ENCODE results near the gene PITPNM1. TPM values are rescaled to one million over a fixed set of nuclear protein-coding genes. Genes with fewer than 3 reads are reported as not detected.

The PITPNM1 gene
- total and polyA plus RNA-seq, 9 donors, result 3.1 to 77.2 (median 6.1) TPM

GRCh38 chr11:67528376-67528775 lies 23.2 kb upstream of the PITPNM1 start:
- TF ChIP-seq POLR2A (IDR thresholded peaks at IDR 0.05) (no peak), EP300 (IDR thresholded peaks at IDR 0.05) (no peak), CTCF (IDR thresholded peaks at IDR 0.05) (no peak)
- Histone ChIP-seq H3K4me1 (ENCODE audit: insufficient read depth) (peaks cover 4% of the 10 kb centered on the region), H3K4me3 (no peak overlapping the region), H3K36me3 (no peaks in the 10 kb centered on the region), H3K9me3 (no peaks in the 10 kb centered on the region), H3K27me3 (no peaks in the 10 kb centered on the region), H3K27ac (no peak overlapping the region)
- intact Hi-C loops (cut with DNase I), result no loop called here
- WGBS, 3 donors, result 88 to 91% (median 89%) methylated on average over 4 of the region's 4 CpGs
- no peak for DNase-seq

DNA sequence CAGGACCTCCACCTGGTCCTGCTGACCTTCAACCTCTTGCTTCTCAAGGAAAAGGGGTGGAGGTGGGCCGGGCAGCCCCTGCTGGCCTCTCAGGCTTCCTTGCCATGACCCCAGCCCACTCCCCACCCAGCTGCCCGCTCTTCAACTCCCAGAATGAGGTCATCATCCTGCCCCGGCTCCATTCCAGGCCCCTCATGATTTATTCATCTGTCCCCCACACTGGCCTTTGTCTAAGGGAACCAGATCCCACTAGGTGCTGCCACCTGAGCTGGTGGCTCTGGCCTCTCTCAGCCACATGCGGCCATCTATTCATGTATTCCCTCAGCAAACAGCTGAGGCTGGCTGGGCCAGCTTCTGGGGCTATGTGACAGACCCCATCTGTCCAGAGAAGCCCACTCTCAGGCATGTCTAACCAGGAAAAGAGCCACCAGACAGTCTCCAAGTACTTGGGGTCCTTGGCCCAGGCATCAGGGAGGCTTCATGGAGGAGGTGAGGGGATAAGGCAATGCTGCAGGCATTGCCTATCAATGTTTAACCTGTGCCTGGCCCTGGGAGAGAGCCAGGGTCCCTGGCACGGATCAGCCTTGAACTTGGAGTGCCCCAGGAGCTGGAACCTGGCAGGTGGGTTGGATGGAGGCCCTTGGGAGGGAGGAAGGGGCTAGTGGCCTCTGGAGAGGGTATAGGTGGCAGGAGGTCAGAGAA lies 20.3 kb upstream of the PITPNM1 start:
- Histone ChIP-seq H3K9me3 (no peaks in the 10 kb centered on the region), H3K27me3 (no peaks in the 10 kb centered on the region), H3K4me3 (no peak overlapping the region), H3K36me3 (no peaks in the 10 kb centered on the region), H3K27ac (no peak overlapping the region), H3K4me1 (ENCODE audit: insufficient read depth) (no peaks in the 10 kb centered on the region)
- intact Hi-C loops (cut with DNase I), result no loop called here
- WGBS, 3 donors, result 60 to 66% (median 65%) methylated on average over 5 of the region's 5 CpGs
- TF ChIP-seq POLR2A (IDR thresholded peaks at IDR 0.05), result no peak
- no peak for DNase-seq

- Histone ChIP-seq H3K4me1 (ENCODE audit: insufficient read depth) (no peaks in the 10 kb centered on the region), H3K27me3 (no peaks in the 10 kb centered on the region), H3K27ac (no peak overlapping the region), H3K9me3 (no peaks in the 10 kb centered on the region), H3K36me3 (no peaks in the 10 kb centered on the region), H3K4me3 (no peak overlapping the region)
- WGBS, 3 donors, result 75 to 81% (median 80%) methylated on average over 9 of the region's 9 CpGs
- intact Hi-C loops (cut with DNase I), result no loop called here
- TF ChIP-seq EP300 (IDR thresholded peaks at IDR 0.05) (no peak), CTCF (IDR thresholded peaks at IDR 0.05) (no peak), POLR2A (IDR thresholded peaks at IDR 0.05) (no peak)
- no peak for DNase-seq
Measured at GRCh38 chr11:67524480-67524808, 19.3 kb upstream of the PITPNM1 start.

DNA sequence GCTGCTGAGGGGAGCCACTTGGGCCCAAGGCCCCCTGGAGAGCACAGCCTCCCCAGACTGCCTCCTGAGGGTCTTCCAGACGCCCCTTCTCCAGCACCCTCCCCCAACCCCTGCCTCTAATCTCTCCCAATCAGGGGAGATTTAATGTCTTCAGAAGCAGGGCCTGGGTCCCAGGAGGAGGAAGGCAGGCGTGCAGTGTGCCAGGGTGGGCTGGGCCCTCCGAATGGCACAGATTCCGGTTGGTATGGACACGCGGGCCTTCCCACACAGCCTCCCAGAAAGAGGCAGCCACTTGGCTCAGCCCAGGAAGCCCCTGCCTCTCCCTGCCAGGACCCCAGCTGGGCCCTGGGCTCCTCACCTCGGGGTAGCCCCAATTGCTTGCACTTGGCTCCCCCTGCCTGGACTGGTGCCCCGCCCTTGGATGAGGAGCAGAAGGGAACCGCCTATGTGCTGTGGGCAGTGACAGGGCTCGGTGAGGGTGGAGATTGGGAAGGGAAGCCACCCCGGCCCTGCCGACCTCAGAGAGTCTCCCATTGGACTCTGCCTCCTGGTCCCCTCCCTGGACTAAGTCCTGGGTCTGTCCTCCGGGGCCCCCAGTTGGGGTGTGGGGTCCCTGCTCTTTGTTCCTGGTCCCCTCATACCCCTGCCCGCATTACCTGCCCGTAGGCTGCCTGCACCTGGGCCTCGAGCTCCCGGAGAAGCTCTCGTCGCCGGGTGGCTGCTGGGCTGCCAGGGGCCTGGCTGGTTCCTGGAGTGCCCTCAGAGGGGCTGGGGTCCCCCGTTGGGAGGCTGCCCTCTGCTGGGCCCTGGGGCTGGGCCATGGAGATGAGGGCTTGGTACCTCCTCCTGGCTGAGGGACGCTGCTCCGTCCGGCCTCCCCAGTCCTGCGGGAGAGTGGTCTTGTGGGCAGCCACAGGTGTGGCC lies 18.7 kb upstream of the PITPNM1 start:
- no peak for DNase-seq
- H3K27me3 ChIP-seq, result no peaks in the 10 kb centered on the region
- no peak overlapping the region for H3K27ac ChIP-seq
- intact Hi-C loops (cut with DNase I), result no loop called here
- no peaks in the 10 kb centered on the region for H3K9me3 ChIP-seq
- H3K36me3 ChIP-seq, result no peaks in the 10 kb centered on the region
- H3K4me3 ChIP-seq, result no peak overlapping the region
- H3K4me1 ChIP-seq (ENCODE audit: insufficient read depth), result no peaks in the 10 kb centered on the region
- TF ChIP-seq POLR2A (IDR thresholded peaks at IDR 0.05), result no peak
- TF ChIP-seq EP300 (IDR thresholded peaks at IDR 0.05), result no peak
- no peak for TF ChIP-seq CTCF (IDR thresholded peaks at IDR 0.05)
- WGBS, 3 donors, result 81 to 87% (median 82%) methylated on average over 24 to 25 of the region's 25 CpGs
